Stimulated activated CD4-positive, alpha-beta T cell treated with anti-CD3 and anti-CD28 coated beads, Interleukin-1b, Interleukin-23, amount 100 ng/mL, for 48 hours (primary cell): ENCODE measurements around the gene RAB17.
A peak's percentile ranks its signal among the peaks of the same experiment; 100 is the strongest.
"Not testable (repeated sequence)": the region's sequence is repeated elsewhere in the genome, so short reads cannot be mapped to it uniquely, and the experiment has no call there.

Experiments used
- DNase-seq: peaks from one replicate; pipeline ENCODE4 v3.0.0-alpha.2; 2020

RAB17 gene

GRCh38 chr2:237597196-237598145, 6.9 kb upstream of the RAB17 start:
- no peak for DNase-seq

GRCh38 chr2:237596520-237597195, 6.1 kb upstream of the RAB17 start:
- no peak for DNase-seq

- not testable (repeated sequence) for DNase-seq
Observed at GRCh38 chr2:237595829-237596519, 5.4 kb upstream of the RAB17 start.

- no peak for DNase-seq
Observed at GRCh38 chr2:237594514-237594871, 4.0 kb upstream of the RAB17 start.

GRCh38 chr2:237593596-237594320, 3.2 kb upstream of the RAB17 start:
- no peak for DNase-seq

GRCh38 chr2:237593036-237593435, 2.5 kb upstream of the RAB17 start:
- no peak for DNase-seq

- no peak for DNase-seq
Observed at GRCh38 chr2:237592425-237592980, 2.0 kb upstream of the RAB17 start.

- no peak for DNase-seq
Observed at GRCh38 chr2:237591141-237591881, 777 bp upstream of the RAB17 start.

- DNase-seq, result no peak
Observed at GRCh38 chr2:237588044-237588696, 2.4 kb downstream of the RAB17 start.

- no peak for DNase-seq
Observed at GRCh38 chr2:237585590-237586221, 4.8 kb downstream of the RAB17 start.

GRCh38 chr2:237583385-237584295, 6.9 kb downstream of the RAB17 start:
- DNase-seq, result no peak

GRCh38 chr2:237581751-237582746, 8.5 kb downstream of the RAB17 start:
- DNase-seq, result peak; percentile 74

- no peak for DNase-seq
Observed at GRCh38 chr2:237581326-237581725, 9.2 kb downstream of the RAB17 start.

GRCh38 chr2:237577956-237578870, 12.3 kb downstream of the RAB17 start:
- no peak for DNase-seq

- DNase-seq, result no peak
Observed at GRCh38 chr2:237577458-237577857, 13.1 kb downstream of the RAB17 start.

GRCh38 chr2:237576974-237577373, 13.6 kb downstream of the RAB17 start:
- no peak for DNase-seq
